H1 (cell line): ENCODE data around the gene HEPHL1. TPM values are rescaled to one million over a fixed set of nuclear protein-coding genes. Genes with fewer than 3 reads are reported as not detected.

Experiments
- CTCF ChIA-PET: fragments of 300-600 bp; sonication (Branson Sonifier 250); formaldehyde crosslinking; loops from one replicate; lab custom pipeline; 2021; ENCODE audit not compliant: partially characterized antibody; lab: Charles Lee
- POLR2A ChIA-PET: fragments of 300-600 bp; sonication (Branson Sonifier 250); formaldehyde crosslinking; loops from one replicate; lab custom pipeline; 2021; ENCODE audit warnings: inconsistent platforms; ENCODE audit not compliant: partially characterized antibody; lab: Charles Lee
- DNase-seq, 2 experiments: peaks; one replicate each; pipeline versions ENCODE4 v3.0.0 to v3.0.0-alpha.2; 2010 to 2022; ENCODE audit warnings: low spot score in 2 of 2, low read depth in 1 of 2, mixed read lengths in 1 of 2
- FAIRE-seq: peaks from 2 replicates; lab custom pipeline; 2011; peaks lifted over from hg19 to GRCh38; lab: Jason Lieb, UNC
- H2AFZ ChIP-seq: 2 replicates; pipeline ENCODE4 v1.8.1; 2012; ENCODE audit warnings: low read length, inconsistent platforms
- H2AK5ac ChIP-seq: 2 replicates; pipeline ENCODE4 v1.6.1; 2013; ENCODE audit warnings: low read depth, low read length
- H2BK120ac ChIP-seq: replicated peaks from 2 replicates; pipeline ENCODE3; 2013; ENCODE audit warnings: low read depth, low read length, inconsistent platforms
- H2BK12ac ChIP-seq: 2 replicates; pipeline ENCODE4 v1.6.1; 2013; ENCODE audit warnings: low read depth, low read length
- H2BK15ac ChIP-seq: 2 replicates; pipeline ENCODE4 v1.6.1; 2013; ENCODE audit warnings: low read length
- H2BK20ac ChIP-seq: 2 replicates; pipeline ENCODE4 v1.6.1; 2013; ENCODE audit warnings: low read length
- H2BK5ac ChIP-seq: 2 replicates; pipeline ENCODE4 v1.6.1; 2013; ENCODE audit warnings: low read depth, low read length
- H3K14ac ChIP-seq: 2 replicates; pipeline ENCODE4 v1.6.1; 2013; ENCODE audit warnings: inconsistent platforms; ENCODE audit not compliant: insufficient read length
- H3K18ac ChIP-seq: 2 replicates; pipeline ENCODE4 v1.6.1; 2013; ENCODE audit warnings: low read length; ENCODE audit errors: extremely low read depth
- H3K23ac ChIP-seq: 2 replicates; pipeline ENCODE4 v1.6.1; 2013; ENCODE audit warnings: inconsistent platforms; ENCODE audit not compliant: insufficient read length
- H3K23me2 ChIP-seq: 2 replicates; pipeline ENCODE4 v1.6.1; 2013; ENCODE audit warnings: low read depth, low read length
- H3K27ac ChIP-seq: 2 replicates; pipeline ENCODE4 v1.6.1; 2011; ENCODE audit warnings: low read depth, low read length, inconsistent platforms
- H3K27me3 ChIP-seq, 4 experiments: replicated peaks in 1 of 4; 1 replicate in 1 of 4; 2 replicates in 3 of 4; pipeline versions ENCODE4 v1.6.1 to v1.8.1; 2011 to 2013; ENCODE audit warnings: low read length in 3 of 4, mild to moderate bottlenecking in 3 of 4, inconsistent platforms in 2 of 4, mixed read lengths in 2 of 4, moderate library complexity in 1 of 4; ENCODE audit not compliant: control insufficient read depth in 3 of 4, insufficient read depth in 3 of 4; ENCODE audit errors: extremely low read depth in 1 of 4
- H3K36me3 ChIP-seq, 4 experiments: 2 replicates each; pipeline versions ENCODE4 v1.6.1 to v1.8.1; 2011 to 2013; ENCODE audit warnings: mild to moderate bottlenecking in 4 of 4, low read length in 3 of 4, moderate library complexity in 2 of 4, control low read depth in 1 of 4, inconsistent platforms in 1 of 4; ENCODE audit not compliant: insufficient read depth in 4 of 4, control insufficient read depth in 2 of 4
- H3K4ac ChIP-seq: replicated peaks from 2 replicates; pipeline ENCODE3; 2013; ENCODE audit warnings: low read length, low read depth, mixed read lengths, inconsistent platforms; ENCODE audit not compliant: insufficient read length
- H3K4me1 ChIP-seq, 4 experiments: replicated peaks in 1 of 4; 1 replicate in 1 of 4; 2 replicates in 3 of 4; pipeline versions ENCODE4 v1.6.1 to v1.8.1; 2011 to 2013; ENCODE audit warnings: low read length in 3 of 4, inconsistent platforms in 2 of 4, mixed read lengths in 1 of 4; ENCODE audit not compliant: insufficient read depth in 4 of 4, control insufficient read depth in 3 of 4
- H3K4me2 ChIP-seq, 2 experiments: 2 replicates each; pipeline versions ENCODE4 v1.6.1 to v1.8.1; 2011 to 2013; ENCODE audit warnings: low read depth in 2 of 2, low read length in 2 of 2, control low read depth in 1 of 2, inconsistent platforms in 1 of 2, mild to moderate bottlenecking in 1 of 2; ENCODE audit not compliant: insufficient read depth in 1 of 2
- H3K4me3 ChIP-seq, 4 experiments: fragments of 200-600, 300-600 bp in 1 of 4; sonication (generic), shearing (Covaris generic), sonication (Bioruptor Twin) in 1 of 4; 2 replicates each; pipeline versions ENCODE4 v1.5.1 to v1.8.1; 2011 to 2016; ENCODE audit warnings: low read length in 4 of 4, low read depth in 3 of 4, control low read depth in 2 of 4, inconsistent platforms in 2 of 4, mild to moderate bottlenecking in 2 of 4, mixed read lengths in 1 of 4, moderate library complexity in 1 of 4; ENCODE audit not compliant: insufficient read depth in 2 of 4; ENCODE audit errors: extremely low read depth in 1 of 4
- H3K56ac ChIP-seq: replicated peaks from 2 replicates; pipeline ENCODE3; 2013; ENCODE audit warnings: low read depth, mild to moderate bottlenecking, mixed read lengths, low read length, inconsistent platforms; ENCODE audit not compliant: insufficient read length
- H3K79me1 ChIP-seq: 2 replicates; pipeline ENCODE4 v1.6.1; 2013; ENCODE audit warnings: low read depth, low read length, control low read depth
- H3K79me2 ChIP-seq, 2 experiments: 2 replicates each; pipeline versions ENCODE4 v1.6.1 to v1.8.1; 2012 to 2013; ENCODE audit warnings: low read length in 2 of 2, mild to moderate bottlenecking in 2 of 2, inconsistent platforms in 1 of 2; ENCODE audit not compliant: insufficient read depth in 2 of 2, control insufficient read depth in 1 of 2
- H3K9ac ChIP-seq, 4 experiments: replicated peaks in 1 of 4; 1 replicate in 1 of 4; 2 replicates in 3 of 4; pipeline versions ENCODE4 v1.6.1 to v1.8.1; 2011 to 2013; ENCODE audit warnings: low read depth in 3 of 4, low read length in 3 of 4, control low read depth in 2 of 4, mild to moderate bottlenecking in 2 of 4, moderate library complexity in 2 of 4, inconsistent platforms in 1 of 4; ENCODE audit errors: extremely low read depth in 1 of 4
- H3K9me3 ChIP-seq, 2 experiments: 2 replicates each; pipeline versions ENCODE4 v1.6.1 to v1.8.1; 2012 to 2013; ENCODE audit warnings: mild to moderate bottlenecking in 2 of 2, moderate library complexity in 2 of 2, control low read depth in 1 of 2, inconsistent platforms in 1 of 2, low read depth in 1 of 2, low read length in 1 of 2, mixed read lengths in 1 of 2; ENCODE audit not compliant: insufficient read depth in 2 of 2
- H4K20me1 ChIP-seq, 2 experiments: replicated peaks in 1 of 2; 2 replicates each; pipeline versions ENCODE3 to v1.8.1; 2011 to 2013; ENCODE audit warnings: inconsistent platforms in 2 of 2, low read length in 2 of 2, mild to moderate bottlenecking in 1 of 2; ENCODE audit not compliant: insufficient read depth in 2 of 2, control insufficient read depth in 1 of 2
- H4K5ac ChIP-seq: 2 replicates; pipeline ENCODE4 v1.6.1; 2013; ENCODE audit warnings: low read length, low read depth, mixed read lengths, inconsistent platforms; ENCODE audit not compliant: insufficient read length
- H4K8ac ChIP-seq: 2 replicates; pipeline ENCODE4 v1.8.0; 2013; ENCODE audit warnings: mild to moderate bottlenecking, moderate library complexity, low read length, inconsistent platforms; ENCODE audit not compliant: insufficient read depth; ENCODE audit errors: extremely low read depth
- H4K91ac ChIP-seq: replicated peaks from 2 replicates; pipeline ENCODE3; 2013; ENCODE audit warnings: low read length, mixed read lengths, inconsistent platforms; ENCODE audit not compliant: insufficient read length
- CEBPB ChIP-seq: IDR thresholded peaks from 2 replicates; pipeline ENCODE4 v1.6.1; 2012; ENCODE audit warnings: low read depth, low read length
- CHD1 ChIP-seq: IDR thresholded peaks from 2 replicates; pipeline ENCODE4 v1.6.1; 2012; ENCODE audit warnings: low read depth, low read length, improper control_type of control experiment
- EGR1 ChIP-seq: IDR thresholded peaks from 2 replicates; pipeline ENCODE4 v1.6.1; 2011; ENCODE audit warnings: low read depth, low read length, borderline replicate concordance
- EZH2 ChIP-seq: fragments of 200-600 bp; sonication (generic); IDR thresholded peaks from 2 replicates; pipeline ENCODE4 v1.7.1; 2012; ENCODE audit warnings: low read depth, mild to moderate bottlenecking, moderate library complexity, low read length, inconsistent platforms; ENCODE audit not compliant: severe bottlenecking
- FOSL1 ChIP-seq: IDR thresholded peaks from 2 replicates; pipeline ENCODE4 v1.6.1; 2011; ENCODE audit warnings: mild to moderate bottlenecking, low read depth, low read length, moderate library complexity; ENCODE audit not compliant: insufficient read depth
- KDM4A ChIP-seq: IDR thresholded peaks from one replicate; pipeline ENCODE4 v1.7.1; 2012; ENCODE audit warnings: low read depth, mild to moderate bottlenecking, moderate library complexity, low read length, inconsistent platforms; ENCODE audit not compliant: severe bottlenecking
- POLR2AphosphoS5 ChIP-seq: IDR thresholded peaks from 2 replicates; pipeline ENCODE4 v1.6.1; 2011; ENCODE audit warnings: low read depth, low read length
- RFX5 ChIP-seq: IDR thresholded peaks from 2 replicates; pipeline ENCODE4 v1.6.1; 2011; ENCODE audit warnings: low read depth, low read length, improper control_type of control experiment, borderline replicate concordance
- RXRA ChIP-seq: IDR thresholded peaks from 2 replicates; pipeline ENCODE4 v1.6.1; 2011; ENCODE audit warnings: low read depth, mild to moderate bottlenecking, low read length, moderate library complexity; ENCODE audit not compliant: insufficient read depth
- SAP30 ChIP-seq: fragments of 300-600 bp; sonication (generic); IDR thresholded peaks from 2 replicates; pipeline ENCODE4 v1.7.1; 2012; ENCODE audit warnings: low read length, moderate library complexity, mild to moderate bottlenecking, inconsistent platforms; ENCODE audit not compliant: insufficient read depth, insufficient replicate concordance
- SIX5 ChIP-seq: IDR thresholded peaks from 2 replicates; pipeline ENCODE4 v1.6.1; 2011; ENCODE audit warnings: mild to moderate bottlenecking, low read depth, low read length
- SP4 ChIP-seq: IDR thresholded peaks from 2 replicates; pipeline ENCODE4 v1.6.1; 2012; ENCODE audit warnings: low read length, inconsistent platforms
- WGBS, 2 experiments: shearing (Covaris generic) in 1 of 2; methylation state at CpG; one replicate each; pipeline versions ENCODE4 v1.1.6 to v1.1.7; 2013 to 2015; ENCODE audit warnings: low lambda C conversion rate in 2 of 2, mixed read lengths in 2 of 2, inconsistent platforms in 1 of 2, low coverage in 1 of 2, missing lambda C conversion rate in 1 of 2; ENCODE audit not compliant: insufficient replicate concordance in 2 of 2, insufficient coverage in 1 of 2, insufficient read length in 1 of 2; ENCODE audit errors: extremely low coverage in 1 of 2, missing lambda C conversion rate in 1 of 2; 5-methylcytosine and 5-hydroxymethylcytosine counted together
- polyA plus RNA-seq, 7 experiments: library from polyadenylated mRNA; depleted of rRNA in 3 of 7; stranded (reverse) in 5 of 7; unstranded in 2 of 7; fragments of >200 nt in 5 of 7; fragments of 200-250 nt in 2 of 7; gene quantifications; 1 replicate in 5 of 7; 2 replicates in 1 of 7; 4 replicates in 1 of 7; pipeline versions ENCODE4 v1.2.1 to v1.2.3, GENCODE V29; 2011 to 2013; ENCODE audit warnings: missing spikeins in 2 of 7, mixed read lengths in 2 of 7
- total RNA-seq: library from RNA; stranded (reverse); fragmentation: NEBNext Ultra II Directional; extraction: Animal tissue kit (Norgen Biotek cat#: 25700); gene quantifications from 2 replicates; pipeline ENCODE4 v1.2.1, GENCODE V29; 2021

The HEPHL1 gene
- total and polyA plus RNA-seq, 2 of the 8 experiments (the other 6 are each of a cell fraction or from before 2014, with no cell fraction given), result 0.09 to 0.11 TPM

DNA sequence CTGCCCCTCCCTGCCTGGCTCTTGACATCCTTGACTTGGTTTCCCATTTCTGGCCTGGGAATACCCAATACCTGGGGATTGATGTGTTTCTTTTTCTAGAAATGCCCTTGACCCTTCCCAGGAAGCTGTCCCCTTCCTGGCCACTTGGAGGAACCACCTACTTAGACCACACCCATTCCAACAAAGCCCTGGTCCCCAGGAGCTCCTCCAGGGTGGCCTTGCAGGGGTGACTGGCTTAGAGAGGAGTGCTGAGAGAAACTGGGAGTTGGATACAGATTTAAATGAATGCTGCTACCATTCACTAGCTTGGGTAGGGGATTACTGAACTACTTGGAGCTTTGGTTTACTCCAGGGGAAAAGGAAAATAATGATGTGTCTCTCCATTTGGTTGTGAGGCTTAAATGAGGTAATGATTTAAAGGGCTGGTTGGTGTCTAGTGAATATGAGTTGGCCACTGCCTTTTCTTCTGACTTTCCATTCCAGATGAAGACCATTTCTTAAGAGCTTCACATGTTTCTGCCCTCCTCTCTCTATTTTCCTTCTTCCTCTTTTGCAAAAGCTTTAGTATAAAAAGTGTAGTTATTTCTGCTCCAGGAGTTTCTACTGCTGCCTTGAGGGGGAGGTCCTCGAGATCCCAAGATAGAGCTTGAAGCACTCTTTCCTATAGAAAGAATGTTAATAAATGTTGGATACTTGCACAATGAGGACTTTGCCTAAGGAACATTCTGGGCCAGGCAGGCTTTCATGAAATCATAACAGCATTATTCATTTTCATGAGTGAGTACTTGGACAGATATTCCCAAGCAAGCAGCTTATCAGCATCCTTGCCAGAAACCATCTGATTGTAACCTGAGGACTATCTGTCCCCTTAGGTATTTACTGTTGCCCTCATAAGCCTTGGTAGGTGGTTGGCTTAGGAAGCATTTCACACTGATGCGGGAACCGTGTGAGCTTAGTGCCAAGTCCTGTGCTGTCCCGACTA is 129.8 kb downstream of the HEPHL1 start:
- peaks cover 0 to 21% (median 8%) of the 10 kb centered on the region in 4 experiments; a peak in 5 of 8 replicates for H3K36me3 ChIP-seq
- no peak overlapping the region for H4K8ac ChIP-seq
- H3K27ac ChIP-seq, result no peak overlapping the region
- no peak overlapping the region for H3K4me3 ChIP-seq
- H3K4me2 ChIP-seq, result no peak overlapping the region
- H2AK5ac ChIP-seq, result no peak overlapping the region
- no peak for FAIRE-seq
- H2BK15ac ChIP-seq, result no peak overlapping the region
- H4K5ac ChIP-seq, result no peak overlapping the region
- H3K56ac ChIP-seq, result no peak overlapping the region
- ChIA-PET CTCF (interaction anchor here (0.6 to 2.7 kb wide), 14 partner anchors 9 to 416 kb away, joined by 3 to 13 read pairs (median 4); partner anchors contain the start of gene PANX1), POLR2A (interaction anchor here (0.6 to 4.6 kb wide), 4 partner anchors 13 to 231 kb away, joined by 3 to 17 read pairs (median 4); partner anchors contain the start of gene PANX1)
- no peaks in the 10 kb centered on the region for H3K9me3 ChIP-seq
- no peak overlapping the region for H3K4ac ChIP-seq
- no peak for DNase-seq
- no peak overlapping the region for H3K18ac ChIP-seq
- H2AFZ ChIP-seq, result no peak overlapping the region
- H3K27me3 ChIP-seq, result no peaks in the 10 kb centered on the region
- no peak overlapping the region for H2BK12ac ChIP-seq
- H3K4me1 ChIP-seq, result peaks cover 10 to 24% (median 18%) of the 10 kb centered on the region in 4 experiments
- H3K79me2 ChIP-seq, result peaks cover 50 to 96% of the 10 kb centered on the region in 2 experiments
- no peak overlapping the region for H3K23ac ChIP-seq
- no peak overlapping the region for H3K14ac ChIP-seq
- 83% methylated on average over 4 of the region's 4 CpGs; no CpG with 5 or more reads in 1 of the 2 experiments for WGBS, 2 experiments
- peaks cover 32% of the 10 kb centered on the region for H3K79me1 ChIP-seq
- no peak overlapping the region for H3K9ac ChIP-seq
- no peak overlapping the region for H2BK20ac ChIP-seq
- no peak overlapping the region for H2BK5ac ChIP-seq
- no peak overlapping the region for H4K91ac ChIP-seq
- H2BK120ac ChIP-seq, result no peak overlapping the region
- peaks cover 36 to 52% of the 10 kb centered on the region in 2 experiments for H4K20me1 ChIP-seq
- no peaks in the 10 kb centered on the region for H3K23me2 ChIP-seq
- TF ChIP-seq EGR1 (no peak), CHD1 (no peak), EZH2 (no peak), SIX5 (no peak), FOSL1 (no peak), RXRA (no peak), SP4 (no peak), CEBPB (no peak), RFX5 (no peak), KDM4A (no peak), POLR2AphosphoS5 (no peak), SAP30 (no peak)
